Lower leg skin (tissue), 3 donors: ENCODE measurements around the gene UBE2E2.

Experiments
- POLR2A ChIP-seq, 2 donors: fragments of 450-650 bp; IDR thresholded peaks; one replicate each; pipeline ENCODE4 v1.6.1; 2016 to 2017; ENCODE audit warnings: antibody characterized with exemption in 2 of 2, mild to moderate bottlenecking in 1 of 2, moderate library complexity in 1 of 2
- TF ChIP-seq, protein P1 (sequence below), 3 donors: fragments of 450-650 bp; IDR thresholded peaks; one replicate each; pipeline ENCODE4 v1.5.1; 2016; ENCODE audit warnings: antibody characterized with exemption in 3 of 3, mild to moderate bottlenecking in 3 of 3, moderate library complexity in 2 of 3

DNA sequence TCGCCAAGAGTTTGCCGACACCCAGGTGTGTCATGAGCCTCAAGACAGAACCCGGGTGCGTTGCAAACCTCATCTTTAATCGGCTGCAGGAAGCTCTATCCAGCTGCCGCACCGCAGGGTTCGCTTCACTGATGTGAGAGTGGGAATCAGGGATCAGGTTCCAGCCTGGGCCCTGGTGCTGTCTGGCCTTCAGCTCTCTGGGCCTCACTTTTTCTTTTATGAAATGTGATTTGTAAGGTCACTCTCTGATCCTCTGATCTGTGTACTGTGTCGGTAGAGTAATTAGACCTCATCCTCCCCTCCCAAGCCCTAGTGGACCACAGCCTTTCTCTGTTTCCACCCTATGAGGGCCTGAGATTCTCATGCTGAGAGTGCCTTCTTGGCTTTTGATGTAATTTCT lies 399.8 kb downstream of the UBE2E2 start:
- TF ChIP-seq, protein P1, sequence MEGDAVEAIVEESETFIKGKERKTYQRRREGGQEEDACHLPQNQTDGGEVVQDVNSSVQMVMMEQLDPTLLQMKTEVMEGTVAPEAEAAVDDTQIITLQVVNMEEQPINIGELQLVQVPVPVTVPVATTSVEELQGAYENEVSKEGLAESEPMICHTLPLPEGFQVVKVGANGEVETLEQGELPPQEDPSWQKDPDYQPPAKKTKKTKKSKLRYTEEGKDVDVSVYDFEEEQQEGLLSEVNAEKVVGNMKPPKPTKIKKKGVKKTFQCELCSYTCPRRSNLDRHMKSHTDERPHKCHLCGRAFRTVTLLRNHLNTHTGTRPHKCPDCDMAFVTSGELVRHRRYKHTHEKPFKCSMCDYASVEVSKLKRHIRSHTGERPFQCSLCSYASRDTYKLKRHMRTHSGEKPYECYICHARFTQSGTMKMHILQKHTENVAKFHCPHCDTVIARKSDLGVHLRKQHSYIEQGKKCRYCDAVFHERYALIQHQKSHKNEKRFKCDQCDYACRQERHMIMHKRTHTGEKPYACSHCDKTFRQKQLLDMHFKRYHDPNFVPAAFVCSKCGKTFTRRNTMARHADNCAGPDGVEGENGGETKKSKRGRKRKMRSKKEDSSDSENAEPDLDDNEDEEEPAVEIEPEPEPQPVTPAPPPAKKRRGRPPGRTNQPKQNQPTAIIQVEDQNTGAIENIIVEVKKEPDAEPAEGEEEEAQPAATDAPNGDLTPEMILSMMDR (IDR thresholded peaks at IDR 0.05): no peak
- no peak for TF ChIP-seq POLR2A (IDR thresholded peaks at IDR 0.05)
